Fibroblast of mammary gland (primary cell): ENCODE data around the gene KLHL25.

Source experiments
- DNase-seq: peaks from one replicate; pipeline ENCODE4 v3.0.0-alpha.2; 2010; ENCODE audit warnings: low read depth
- H3K4me3 ChIP-seq: 2 replicates; pipeline ENCODE4 v1.5.1; 2011; ENCODE audit warnings: low read depth, mild to moderate bottlenecking, low read length, moderate library complexity; ENCODE audit not compliant: control insufficient read depth
- TF ChIP-seq, protein P1 (sequence below): conservative IDR thresholded peaks from 2 replicates; pipeline ENCODE4 v1.5.1; 2011; ENCODE audit warnings: low read depth, low read length, inconsistent platforms; ENCODE audit not compliant: control insufficient read depth, insufficient read depth

The KLHL25 gene

GRCh38 chr15:85741662-85742061, 53.1 kb downstream of the KLHL25 start:
- no peak for DNase-seq
- TF ChIP-seq, protein P1, sequence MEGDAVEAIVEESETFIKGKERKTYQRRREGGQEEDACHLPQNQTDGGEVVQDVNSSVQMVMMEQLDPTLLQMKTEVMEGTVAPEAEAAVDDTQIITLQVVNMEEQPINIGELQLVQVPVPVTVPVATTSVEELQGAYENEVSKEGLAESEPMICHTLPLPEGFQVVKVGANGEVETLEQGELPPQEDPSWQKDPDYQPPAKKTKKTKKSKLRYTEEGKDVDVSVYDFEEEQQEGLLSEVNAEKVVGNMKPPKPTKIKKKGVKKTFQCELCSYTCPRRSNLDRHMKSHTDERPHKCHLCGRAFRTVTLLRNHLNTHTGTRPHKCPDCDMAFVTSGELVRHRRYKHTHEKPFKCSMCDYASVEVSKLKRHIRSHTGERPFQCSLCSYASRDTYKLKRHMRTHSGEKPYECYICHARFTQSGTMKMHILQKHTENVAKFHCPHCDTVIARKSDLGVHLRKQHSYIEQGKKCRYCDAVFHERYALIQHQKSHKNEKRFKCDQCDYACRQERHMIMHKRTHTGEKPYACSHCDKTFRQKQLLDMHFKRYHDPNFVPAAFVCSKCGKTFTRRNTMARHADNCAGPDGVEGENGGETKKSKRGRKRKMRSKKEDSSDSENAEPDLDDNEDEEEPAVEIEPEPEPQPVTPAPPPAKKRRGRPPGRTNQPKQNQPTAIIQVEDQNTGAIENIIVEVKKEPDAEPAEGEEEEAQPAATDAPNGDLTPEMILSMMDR = no peak
- no peak overlapping the region for H3K4me3 ChIP-seq

GRCh38 chr15:85741021-85741421, 53.7 kb downstream of the KLHL25 start:
- no peak overlapping the region for H3K4me3 ChIP-seq
- no peak for DNase-seq
- TF ChIP-seq, protein P1 = no peak

DNA sequence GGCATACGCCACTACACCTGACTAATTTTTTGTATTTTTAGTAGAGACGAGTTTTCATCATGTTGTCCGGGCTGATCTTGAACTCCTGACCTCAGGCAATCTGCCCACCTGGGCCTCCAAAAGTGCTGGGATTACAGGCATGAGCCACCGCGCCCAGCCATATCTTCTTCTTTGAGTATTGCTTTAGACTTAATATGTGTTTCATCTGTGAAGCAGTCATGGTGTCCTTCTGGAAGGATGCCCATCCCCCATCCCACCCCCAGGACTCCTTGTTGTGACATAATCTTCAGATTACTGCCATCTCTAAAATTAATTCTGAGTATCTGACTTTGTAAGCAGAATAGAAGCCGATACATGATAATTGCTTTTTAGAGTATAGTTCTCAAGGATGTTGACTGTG, 57.7 kb downstream of the KLHL25 start:
- no peak for DNase-seq
- TF ChIP-seq, protein P1 = no peak
- no peak overlapping the region for H3K4me3 ChIP-seq

- no peak overlapping the region for H3K4me3 ChIP-seq
- TF ChIP-seq, protein P1 = no peak
- DNase-seq = no peak
Observed at GRCh38 chr15:85733416-85733815, 61.3 kb downstream of the KLHL25 start.

GRCh38 chr15:85730001-85730820, 64.5 kb downstream of the KLHL25 start:
- TF ChIP-seq, protein P1 = peak; percentile 65
- DNase-seq = peak; percentile 77
- no peak overlapping the region for H3K4me3 ChIP-seq

- peak; percentile 59 for DNase-seq
- no peak overlapping the region for H3K4me3 ChIP-seq
- TF ChIP-seq, protein P1 = no peak
Observed at GRCh38 chr15:85727068-85727467, 67.7 kb downstream of the KLHL25 start.
